Lung (tissue), 12 donors: ENCODE data around the gene CGB1. TPM values are rescaled to one million over a fixed set of nuclear protein-coding genes. Genes with fewer than 3 reads are reported as not detected.

Experiments used
- ATAC-seq: fragments of 200-7000 bp; cut with Tn5 transposase; one replicate; pipeline ENCODE4 v1.9.1; 2020; ENCODE audit warnings: moderate number of reproducible peaks; ENCODE audit not compliant: insufficient read depth, low FRiP score
- DNase-seq, 3 donors: peaks; one replicate each; pipeline ENCODE4 v3.0.0-alpha.2; 2013 to 2017
- H3K27ac ChIP-seq, 2 donors: one replicate each; pipeline ENCODE4 v1.5.1; 2013; ENCODE audit warnings: mild to moderate bottlenecking in 2 of 2, moderate library complexity in 2 of 2, control low read depth in 1 of 2, inconsistent platforms in 1 of 2, low read depth in 1 of 2, low read length in 1 of 2
- H3K27me3 ChIP-seq, 3 donors: one replicate each; pipeline ENCODE4 v1.5.1; 2013; ENCODE audit warnings: low read length in 2 of 3; ENCODE audit not compliant: control insufficient read depth in 3 of 3, insufficient read depth in 3 of 3
- H3K36me3 ChIP-seq, 4 donors: one replicate each; pipeline ENCODE4 v1.5.1; 2013; ENCODE audit warnings: low read length in 4 of 4, mild to moderate bottlenecking in 1 of 4, moderate library complexity in 1 of 4; ENCODE audit not compliant: control insufficient read depth in 4 of 4, insufficient read depth in 4 of 4
- H3K4me1 ChIP-seq, 5 donors: one replicate each; pipeline ENCODE4 v1.5.1; 2013; ENCODE audit warnings: low read length in 5 of 5, mild to moderate bottlenecking in 2 of 5, moderate library complexity in 1 of 5; ENCODE audit not compliant: control insufficient read depth in 5 of 5, insufficient read depth in 5 of 5
- H3K4me3 ChIP-seq: one replicate; pipeline ENCODE4 v1.5.1; 2013; ENCODE audit warnings: mild to moderate bottlenecking, control low read depth, moderate library complexity
- H3K9ac ChIP-seq, 2 donors: one replicate each; pipeline ENCODE4 v1.5.1; 2013; ENCODE audit warnings: low read length in 2 of 2, control low read depth in 1 of 2; ENCODE audit not compliant: insufficient read depth in 1 of 2
- H3K9me3 ChIP-seq, 4 donors: one replicate each; pipeline ENCODE4 v1.5.1; 2013; ENCODE audit warnings: low read length in 3 of 4, mild to moderate bottlenecking in 1 of 4, moderate library complexity in 1 of 4; ENCODE audit not compliant: control insufficient read depth in 4 of 4, insufficient read depth in 3 of 4
- WGBS, 2 donors: extraction: QIAGEN DNeasy Blood & Tissue Kit; methylation state at CpG; one replicate each; pipeline ENCODE4 v1.1.7; 2013; 5-methylcytosine and 5-hydroxymethylcytosine counted together
- polyA plus RNA-seq, 2 donors: library from polyadenylated mRNA; stranded (reverse); fragments of 200-250 nt; gene quantifications; one replicate each; pipeline ENCODE4 v1.2.1, GENCODE V29; 2013
- total RNA-seq, 2 donors: library from RNA; depleted of rRNA in 1 of 2; stranded (reverse); fragments of >200 nt in 1 of 2; gene quantifications; one replicate each; pipeline ENCODE4 v1.2.1, GENCODE V29; 2014 to 2021
- TF ChIP-seq, protein P1 (sequence below): IDR thresholded peaks from 2 replicates; pipeline ENCODE4 v1.5.1; 2012; ENCODE audit warnings: mild to moderate bottlenecking; ENCODE audit errors: control extremely low read depth, extremely low read depth
- donor health status: control.
- donor health status: control.
- donor health status: Bipolar disorder and iron deficiency.
- donor health status: healthy.
- donor health status: DM: yes; HTN: yes; CAD: no.

The CGB1 gene
- total and polyA plus RNA-seq, 4 donors, result not detected

DNA sequence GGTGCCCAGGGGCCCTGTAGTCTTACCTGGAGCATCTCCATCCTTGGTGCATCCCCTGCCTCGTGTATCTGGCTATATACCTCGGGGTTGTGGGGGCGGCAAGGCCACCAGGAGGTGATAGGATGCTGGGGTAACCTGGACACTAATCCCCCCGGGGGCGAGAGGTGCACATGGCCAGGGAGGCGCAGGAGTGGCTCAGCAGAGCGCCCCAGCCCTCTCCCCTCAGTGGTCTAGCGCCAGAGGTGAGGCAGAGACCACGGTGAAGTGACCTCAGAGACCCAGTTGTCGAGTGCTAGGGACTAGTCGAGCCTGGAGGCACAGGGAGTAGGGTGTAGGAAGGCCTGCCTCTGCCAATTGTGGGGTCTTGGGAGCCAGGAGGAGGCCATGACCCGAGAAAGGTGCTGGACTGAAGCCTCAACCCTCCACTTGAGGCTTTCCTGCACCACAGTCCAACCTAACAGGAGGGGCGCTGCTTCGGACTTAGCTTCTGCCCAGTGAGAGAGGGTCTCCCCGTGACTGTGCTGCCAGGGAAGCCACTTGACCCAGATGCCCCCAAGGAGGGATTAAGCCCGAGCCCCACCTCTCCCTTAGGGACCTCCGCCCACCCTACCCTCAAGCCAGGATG, 19.5 kb downstream of the CGB1 start, which contains the start of gene LHB:
TSS of gene LHB (minus strand) at position 51 of the 625 bp plus-strand sequence. CDS start at position 41, 10 bp downstream.
- no peaks in the 10 kb centered on the region for H3K9me3 ChIP-seq
- ATAC-seq, result no peak
- DNase-seq, result no peak
- H3K9ac ChIP-seq, result no peak within 1 kb of the TSS
- H3K4me1 ChIP-seq, result peaks cover 0 to 19% (median 4%) of the 10 kb centered on the region in 5 donors
- H3K36me3 ChIP-seq, result peaks cover 8 to 31% (median 12%) of the 10 kb centered on the region in 4 donors
- 67 to 72% methylated on average over 16 to 17 of the region's 17 CpGs for WGBS, 2 donors
- H3K27me3 ChIP-seq, result peaks cover 0 to 30% (median 15%) of the 10 kb centered on the region in 3 donors
- peak within 1 kb of the TSS; percentile 10 for H3K4me3 ChIP-seq
- H3K27ac ChIP-seq, result no peak within 1 kb of the TSS
- TF ChIP-seq, protein P1, sequence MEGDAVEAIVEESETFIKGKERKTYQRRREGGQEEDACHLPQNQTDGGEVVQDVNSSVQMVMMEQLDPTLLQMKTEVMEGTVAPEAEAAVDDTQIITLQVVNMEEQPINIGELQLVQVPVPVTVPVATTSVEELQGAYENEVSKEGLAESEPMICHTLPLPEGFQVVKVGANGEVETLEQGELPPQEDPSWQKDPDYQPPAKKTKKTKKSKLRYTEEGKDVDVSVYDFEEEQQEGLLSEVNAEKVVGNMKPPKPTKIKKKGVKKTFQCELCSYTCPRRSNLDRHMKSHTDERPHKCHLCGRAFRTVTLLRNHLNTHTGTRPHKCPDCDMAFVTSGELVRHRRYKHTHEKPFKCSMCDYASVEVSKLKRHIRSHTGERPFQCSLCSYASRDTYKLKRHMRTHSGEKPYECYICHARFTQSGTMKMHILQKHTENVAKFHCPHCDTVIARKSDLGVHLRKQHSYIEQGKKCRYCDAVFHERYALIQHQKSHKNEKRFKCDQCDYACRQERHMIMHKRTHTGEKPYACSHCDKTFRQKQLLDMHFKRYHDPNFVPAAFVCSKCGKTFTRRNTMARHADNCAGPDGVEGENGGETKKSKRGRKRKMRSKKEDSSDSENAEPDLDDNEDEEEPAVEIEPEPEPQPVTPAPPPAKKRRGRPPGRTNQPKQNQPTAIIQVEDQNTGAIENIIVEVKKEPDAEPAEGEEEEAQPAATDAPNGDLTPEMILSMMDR, result no peak

DNA sequence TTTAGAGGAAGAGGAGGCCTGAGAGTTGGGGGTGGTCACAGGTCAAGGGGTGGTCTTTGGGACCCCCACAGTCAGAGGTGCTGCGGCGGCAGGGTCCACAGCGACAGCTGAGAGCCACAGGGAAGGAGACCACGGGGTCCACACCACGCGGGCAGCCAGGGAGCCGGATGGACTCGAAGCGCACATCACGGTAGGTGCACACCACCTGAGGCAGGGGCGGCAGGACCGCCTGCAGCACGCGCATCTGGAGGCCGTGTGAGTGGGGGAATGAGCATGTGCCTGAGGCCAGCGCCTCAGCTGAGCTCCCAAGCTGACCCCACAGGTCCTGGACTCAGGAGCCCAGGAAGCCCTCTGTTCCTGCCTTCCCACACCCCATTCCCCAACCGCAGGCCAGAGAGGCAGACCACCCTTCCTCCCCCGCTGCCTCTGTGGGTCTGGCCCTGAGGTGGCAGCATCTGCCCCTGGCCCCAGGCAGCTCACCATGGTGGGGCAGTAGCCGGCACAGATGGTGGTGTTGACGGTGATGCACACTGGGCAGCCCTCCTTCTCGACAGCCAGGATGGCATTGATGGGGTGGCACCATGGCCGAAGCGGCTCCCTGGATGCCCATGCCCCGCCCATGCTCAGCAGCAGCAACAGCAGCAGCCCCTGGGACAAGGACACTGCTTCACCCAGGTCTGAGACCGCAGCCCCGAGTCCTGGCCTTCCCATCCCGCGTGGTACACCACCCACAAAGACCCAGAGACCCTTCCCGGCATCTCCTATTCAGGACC, 20.4 kb downstream of the CGB1 start:
- Histone ChIP-seq H3K4me1 (peaks cover 0 to 19% (median 4%) of the 10 kb centered on the region in 5 donors), H3K9me3 (no peaks in the 10 kb centered on the region), H3K27ac (no peak overlapping the region), H3K9ac (no peak overlapping the region), H3K4me3 (no peak overlapping the region), H3K27me3 (peaks cover 0 to 27% (median 10%) of the 10 kb centered on the region in 3 donors), H3K36me3 (peaks cover 8 to 40% (median 12%) of the 10 kb centered on the region in 4 donors)
- no peak for ATAC-seq
- TF ChIP-seq, protein P1, result no peak
- DNase-seq, result no peak
- 95 to 97% methylated on average over 25 to 26 of the region's 29 CpGs for WGBS, 2 donors

DNA sequence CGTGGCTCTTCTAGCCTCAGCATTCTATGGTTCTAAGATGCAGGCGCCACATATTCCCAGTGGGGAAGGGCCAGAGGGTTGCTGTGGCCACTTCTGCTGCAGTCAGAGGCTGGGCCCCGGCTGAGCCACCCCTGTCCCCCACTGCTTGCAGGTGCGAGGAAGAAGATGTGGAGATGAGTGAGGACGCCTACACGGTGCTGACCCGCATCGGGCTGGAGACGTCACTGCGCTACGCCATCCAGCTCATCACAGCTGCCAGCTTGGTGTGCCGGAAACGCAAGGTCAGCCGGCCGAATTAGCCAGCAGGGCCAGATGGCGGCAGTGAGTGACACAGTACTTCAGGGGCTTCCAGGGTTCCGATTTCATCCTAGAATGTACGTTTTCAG, 21.8 kb downstream of the CGB1 start:
- peaks cover 0 to 14% (median 3%) of the 10 kb centered on the region in 3 donors for H3K27me3 ChIP-seq
- DNase-seq (no peak), ATAC-seq (no peak)
- TF ChIP-seq, protein P1, result no peak
- H3K4me3 ChIP-seq, result no peak overlapping the region
- H3K9ac ChIP-seq, result no peak overlapping the region
- H3K27ac ChIP-seq, result no peak overlapping the region
- WGBS, 2 donors, result 92 to 94% methylated on average over 18 of the region's 18 CpGs
- H3K36me3 ChIP-seq, result peaks cover 8 to 53% (median 15%) of the 10 kb centered on the region in 4 donors
- H3K9me3 ChIP-seq, result no peaks in the 10 kb centered on the region
- H3K4me1 ChIP-seq, result peaks cover 0 to 19% (median 4%) of the 10 kb centered on the region in 5 donors
